Epithelial cell of esophagus (primary cell): ENCODE measurements around the gene MPPED1.

Source experiments
- DNase-seq: peaks from one replicate; pipeline ENCODE4 v3.0.0; 2010; ENCODE audit warnings: low read depth
- H3K4me3 ChIP-seq: 2 replicates; pipeline ENCODE4 v1.5.1; 2011; ENCODE audit warnings: mild to moderate bottlenecking, low read length, control low read depth
- TF ChIP-seq, protein P1 (sequence below): IDR thresholded peaks from 2 replicates; pipeline ENCODE4 v1.5.1; 2011; ENCODE audit warnings: low read depth, mild to moderate bottlenecking, low read length, control low read depth, inconsistent platforms; ENCODE audit not compliant: insufficient read depth; ENCODE audit errors: missing control alignments

Gene MPPED1

DNA sequence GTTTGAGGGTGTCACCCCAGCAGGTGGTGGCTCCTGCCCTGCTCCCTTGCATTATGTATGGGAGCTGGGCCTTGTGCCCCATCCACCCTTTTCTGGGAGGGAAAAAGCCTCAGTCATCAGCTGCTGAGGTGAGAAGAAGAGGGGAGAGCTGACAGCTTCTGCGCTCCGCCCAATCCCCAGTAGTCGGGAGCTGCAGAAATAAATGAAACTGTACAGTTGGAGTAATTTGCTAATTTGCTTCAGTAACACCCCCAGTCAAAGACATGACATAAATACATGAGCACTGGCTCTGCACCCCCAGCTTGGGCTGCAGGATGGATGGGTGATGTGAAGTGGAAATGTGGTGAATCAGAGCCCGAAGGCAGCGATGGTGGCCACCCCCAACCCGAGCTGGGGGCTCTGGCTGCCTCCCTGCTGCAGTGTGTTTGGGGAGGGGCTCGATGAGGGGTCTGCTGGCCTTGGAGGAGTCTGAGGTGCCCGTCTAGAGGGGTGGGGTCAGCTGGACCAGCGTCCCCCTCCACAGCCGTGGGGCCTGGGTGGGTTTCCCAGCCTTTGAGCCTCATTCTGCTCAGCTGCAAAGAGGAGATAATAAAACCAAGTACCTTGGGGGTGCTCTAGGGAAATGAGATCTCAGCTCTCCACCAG lies 59.2 kb downstream of the MPPED1 start:
- DNase-seq: no peak
- TF ChIP-seq, protein P1, sequence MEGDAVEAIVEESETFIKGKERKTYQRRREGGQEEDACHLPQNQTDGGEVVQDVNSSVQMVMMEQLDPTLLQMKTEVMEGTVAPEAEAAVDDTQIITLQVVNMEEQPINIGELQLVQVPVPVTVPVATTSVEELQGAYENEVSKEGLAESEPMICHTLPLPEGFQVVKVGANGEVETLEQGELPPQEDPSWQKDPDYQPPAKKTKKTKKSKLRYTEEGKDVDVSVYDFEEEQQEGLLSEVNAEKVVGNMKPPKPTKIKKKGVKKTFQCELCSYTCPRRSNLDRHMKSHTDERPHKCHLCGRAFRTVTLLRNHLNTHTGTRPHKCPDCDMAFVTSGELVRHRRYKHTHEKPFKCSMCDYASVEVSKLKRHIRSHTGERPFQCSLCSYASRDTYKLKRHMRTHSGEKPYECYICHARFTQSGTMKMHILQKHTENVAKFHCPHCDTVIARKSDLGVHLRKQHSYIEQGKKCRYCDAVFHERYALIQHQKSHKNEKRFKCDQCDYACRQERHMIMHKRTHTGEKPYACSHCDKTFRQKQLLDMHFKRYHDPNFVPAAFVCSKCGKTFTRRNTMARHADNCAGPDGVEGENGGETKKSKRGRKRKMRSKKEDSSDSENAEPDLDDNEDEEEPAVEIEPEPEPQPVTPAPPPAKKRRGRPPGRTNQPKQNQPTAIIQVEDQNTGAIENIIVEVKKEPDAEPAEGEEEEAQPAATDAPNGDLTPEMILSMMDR: no peak
- H3K4me3 ChIP-seq: no peak overlapping the region

- TF ChIP-seq, protein P1: no peak
- no peak overlapping the region for H3K4me3 ChIP-seq
- no peak for DNase-seq
These were observed 59.9 kb downstream of the MPPED1 start for GRCh38 chr22:43471606-43472135.

- DNase-seq: no peak
- H3K4me3 ChIP-seq: no peak overlapping the region
- TF ChIP-seq, protein P1: no peak
These were observed 61.2 kb downstream of the MPPED1 start for GRCh38 chr22:43473031-43473430.

DNA sequence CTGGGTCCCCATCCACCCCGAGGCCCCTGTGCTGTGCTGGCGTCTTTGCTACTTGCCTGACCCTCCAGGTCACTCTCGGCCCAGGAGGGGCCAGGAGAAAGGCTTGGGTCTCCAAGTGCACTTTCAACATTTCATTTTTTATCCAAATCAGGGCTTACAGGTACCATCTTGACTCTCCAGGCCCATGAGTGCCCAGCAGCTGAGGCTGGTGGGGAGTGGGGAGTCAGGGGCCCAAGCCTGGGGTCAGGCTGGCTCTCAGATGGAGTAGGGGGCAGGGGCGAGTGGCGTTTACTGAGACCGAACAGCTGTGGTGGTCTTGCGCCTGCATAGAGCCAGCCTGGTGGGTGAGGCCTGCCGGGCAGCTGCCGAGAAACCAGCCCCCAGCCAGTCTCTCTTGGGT lies 61.6 kb downstream of the MPPED1 start:
- no peak for DNase-seq
- TF ChIP-seq, protein P1: no peak
- no peak overlapping the region for H3K4me3 ChIP-seq

- H3K4me3 ChIP-seq: no peak overlapping the region
- DNase-seq: no peak
- TF ChIP-seq, protein P1: no peak
These were observed 62.6 kb downstream of the MPPED1 start for GRCh38 chr22:43474161-43475101.

GRCh38 chr22:43475549-43476076 lies 63.8 kb downstream of the MPPED1 start:
- no peak overlapping the region for H3K4me3 ChIP-seq
- no peak for DNase-seq
- TF ChIP-seq, protein P1: no peak
